HG02852 (cell line): ENCODE results near the gene OTOG.

Experiments used
- ATAC-seq: cut with Tn5 transposase; IDR thresholded peaks from one replicate; pipeline ENCODE4 v1.9.1; 2021; ENCODE audit warnings: mild to moderate bottlenecking, moderate library complexity; ENCODE audit not compliant: unreplicated experiment

The OTOG gene

DNA sequence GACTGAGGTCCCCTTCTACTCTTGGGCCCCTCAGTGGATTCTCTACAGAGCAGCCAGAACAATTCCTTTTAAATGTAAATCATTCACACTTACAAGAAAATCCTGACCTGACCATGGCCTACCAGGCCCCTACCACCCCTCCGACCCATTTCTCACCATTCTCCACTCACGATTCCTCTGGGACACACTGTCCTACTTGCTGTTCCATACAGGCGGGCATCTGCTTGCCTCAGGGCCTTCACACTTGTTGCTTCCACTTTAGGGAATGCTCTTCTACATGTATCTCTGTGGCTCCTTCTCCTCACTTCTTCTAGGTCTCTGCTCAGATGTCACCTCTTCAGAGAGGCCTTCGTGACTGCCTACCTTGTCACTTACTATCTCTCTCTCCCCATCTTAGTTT is 6.3 kb upstream of the OTOG start:
- ATAC-seq = no peak

DNA sequence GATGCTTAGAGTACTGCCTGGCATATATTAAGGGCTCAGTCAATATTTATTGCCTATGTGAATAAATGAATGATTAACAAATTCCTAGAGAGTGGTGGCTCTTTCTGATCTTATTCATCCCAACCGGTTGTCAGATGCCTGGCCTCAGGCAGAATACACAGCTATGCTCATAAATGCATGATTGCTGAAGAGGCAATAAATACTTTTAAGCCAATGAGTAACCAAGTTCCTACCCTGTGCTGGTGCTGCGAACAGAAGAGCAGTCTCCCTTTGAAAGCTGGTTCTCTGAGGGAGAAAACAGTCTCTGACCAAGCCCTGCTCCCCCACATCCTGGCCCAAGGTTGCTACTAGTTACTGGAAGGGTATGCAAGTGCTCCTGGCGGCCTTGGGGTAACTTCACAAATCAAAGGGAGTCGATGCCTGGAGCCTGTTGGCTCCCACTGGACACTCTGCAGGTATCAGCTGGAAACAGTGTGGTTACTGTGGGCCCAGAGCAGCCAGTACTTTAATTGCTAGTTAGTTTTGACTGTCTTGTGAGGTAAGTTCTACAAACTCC is 5.7 kb upstream of the OTOG start:
- ATAC-seq = no peak

DNA sequence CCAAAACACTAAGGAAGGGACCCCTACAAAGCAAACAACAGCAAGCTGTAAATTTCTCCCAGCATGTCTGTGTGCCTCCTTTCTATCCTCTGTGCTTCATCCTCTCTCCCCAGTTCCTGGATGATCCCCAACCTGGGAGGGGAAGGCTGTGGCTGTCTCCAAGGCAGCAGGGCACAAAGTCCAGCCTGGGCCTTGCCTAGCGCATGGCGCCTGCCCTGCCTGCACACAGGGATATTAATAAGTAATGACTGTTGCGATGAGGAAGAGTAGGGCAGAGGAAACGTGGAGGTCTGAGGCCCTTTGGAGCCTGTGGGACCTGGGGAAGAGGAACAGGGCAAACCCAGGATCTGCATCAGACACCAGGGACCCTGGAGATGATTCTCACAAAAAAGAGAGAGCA is 4.8 kb upstream of the OTOG start:
- ATAC-seq = no peak

DNA sequence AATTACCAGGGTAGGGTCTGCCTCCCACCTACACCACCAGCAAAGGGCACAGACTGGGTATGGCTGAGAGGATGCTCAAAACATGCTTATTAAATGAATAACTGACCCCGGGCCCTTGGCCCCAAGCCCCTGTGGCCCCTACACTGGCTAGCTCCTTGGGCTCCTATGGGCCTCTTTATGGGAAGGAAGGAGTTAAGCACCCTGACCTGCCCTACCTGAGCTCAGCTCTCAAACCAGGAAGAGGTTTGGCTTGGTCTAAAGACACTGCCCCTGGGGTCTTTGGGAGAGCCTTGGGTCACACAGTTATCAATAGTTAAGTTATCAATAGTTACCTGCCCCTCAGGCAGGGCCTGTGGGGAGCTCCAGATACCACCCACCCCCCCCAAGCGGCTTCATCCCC is 4.0 kb upstream of the OTOG start:
- ATAC-seq = no peak

DNA sequence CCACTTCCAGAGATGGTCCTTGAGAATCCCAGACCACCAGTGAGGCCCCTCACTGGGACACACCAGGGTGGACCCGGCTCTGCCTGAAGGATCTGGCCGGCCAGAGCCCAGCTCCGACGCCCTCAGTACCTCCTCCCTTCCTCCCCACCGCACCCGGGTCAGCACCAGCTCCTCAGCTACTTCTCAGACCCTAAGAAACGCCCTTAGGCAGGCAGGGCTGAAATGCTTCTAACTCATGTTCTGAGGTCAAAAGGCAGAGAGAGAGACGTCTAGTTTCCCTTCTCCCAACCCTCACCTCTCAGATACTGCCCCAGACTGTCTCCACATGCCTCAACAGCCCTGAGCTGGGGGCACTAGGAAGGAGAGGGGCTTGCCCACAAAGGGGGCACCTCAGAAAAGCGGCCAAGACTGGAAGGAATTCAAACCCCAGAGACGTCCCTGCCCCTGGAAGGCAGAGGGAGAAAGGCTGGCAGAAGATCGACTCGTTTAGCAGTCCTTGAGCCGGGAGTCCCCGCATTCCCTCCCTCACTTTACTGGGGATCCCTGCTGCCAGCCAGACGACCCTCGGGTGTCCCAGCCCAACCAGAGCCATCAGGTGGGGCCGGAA is 3.4 kb upstream of the OTOG start:
- ATAC-seq = no peak

DNA sequence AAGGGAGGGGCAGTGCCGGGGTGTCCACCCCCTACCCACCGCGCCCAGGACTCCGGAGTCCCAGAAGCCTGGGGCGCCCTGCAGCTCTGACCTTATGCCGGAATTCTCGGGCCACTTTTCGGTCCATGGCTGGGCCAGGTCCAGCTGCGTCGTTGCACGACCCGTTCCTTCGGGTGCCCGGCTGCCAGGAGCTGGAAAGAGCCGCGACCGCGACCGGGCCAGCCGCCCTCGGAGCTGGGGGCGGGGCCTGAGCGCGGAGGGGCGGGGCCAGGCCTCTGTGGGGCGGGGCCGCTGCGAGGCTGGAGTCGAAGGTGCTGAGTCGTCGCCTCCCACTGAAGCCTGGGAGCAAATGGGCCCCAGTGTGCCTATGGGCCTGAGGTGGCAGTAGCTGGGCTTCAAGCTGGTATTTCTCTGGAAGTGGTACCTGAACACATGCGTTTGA is 2.9 kb upstream of the OTOG start, which contains the start of gene USH1C:
Gene USH1C, minus strand, starts transcription at position 236 of the 442 bp plus-strand sequence. Its CDS starts 109 bp downstream, at position 127.
- ATAC-seq = no peak

DNA sequence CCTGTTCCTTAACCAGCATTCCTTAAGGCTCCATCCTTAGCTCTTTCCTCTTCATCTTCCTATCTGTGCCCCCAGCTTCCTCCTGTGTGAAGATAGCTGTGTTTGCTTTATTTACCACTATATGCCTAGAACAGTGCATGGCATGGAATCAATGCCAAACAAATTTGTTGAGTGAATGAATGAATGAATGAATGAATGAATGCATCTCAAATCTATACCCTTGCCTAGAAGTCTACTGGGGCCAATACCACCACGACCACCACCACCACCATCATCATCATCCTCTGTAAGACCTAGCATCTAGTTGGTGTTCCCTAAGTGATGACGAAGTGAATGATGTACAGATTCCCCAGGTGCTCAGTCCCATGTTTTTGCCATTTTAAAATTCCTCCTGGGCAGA is 819 bp upstream of the OTOG start:
- no peak for ATAC-seq

DNA sequence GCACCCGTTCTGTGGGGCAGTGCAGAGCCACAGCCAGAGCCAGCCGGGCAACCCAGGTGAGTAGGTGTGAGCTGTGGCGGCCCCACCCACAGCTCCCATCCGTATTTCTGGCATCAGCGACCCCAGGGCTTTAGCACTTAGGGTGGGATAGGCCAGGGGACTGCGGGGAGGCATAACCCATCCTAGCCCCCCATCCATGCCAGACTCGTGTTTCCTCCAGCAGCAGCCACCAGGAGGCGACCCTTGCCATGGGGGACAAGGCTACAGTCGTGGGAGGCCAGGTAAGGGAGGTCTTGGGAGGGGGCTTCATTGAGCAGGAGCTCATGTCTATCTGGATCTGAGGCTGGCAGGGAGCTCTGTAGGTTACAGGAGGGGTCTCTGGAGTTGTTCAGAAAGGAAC is 873 bp downstream of the OTOG start:
- no peak for ATAC-seq

DNA sequence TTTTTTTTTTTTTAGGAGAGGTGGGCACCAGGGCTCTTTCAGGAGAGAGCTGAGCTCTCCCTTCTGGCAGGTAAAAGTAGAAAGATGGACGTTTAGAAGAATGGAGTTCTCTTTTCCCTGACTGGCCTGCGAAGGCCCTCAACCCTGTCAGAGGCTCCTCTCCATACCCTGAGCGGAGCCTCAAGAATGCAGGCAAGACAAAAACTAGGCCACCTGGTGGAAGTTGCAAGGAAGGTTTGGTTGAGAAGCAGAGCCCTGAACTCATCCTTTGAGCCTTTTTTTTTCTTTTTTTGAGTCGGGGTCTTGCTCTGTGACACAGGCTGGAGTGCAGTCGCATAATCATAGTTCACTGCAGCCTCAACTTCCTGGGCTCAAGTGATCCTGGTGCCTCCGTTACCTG is 1.4 kb downstream of the OTOG start:
- no peak for ATAC-seq

DNA sequence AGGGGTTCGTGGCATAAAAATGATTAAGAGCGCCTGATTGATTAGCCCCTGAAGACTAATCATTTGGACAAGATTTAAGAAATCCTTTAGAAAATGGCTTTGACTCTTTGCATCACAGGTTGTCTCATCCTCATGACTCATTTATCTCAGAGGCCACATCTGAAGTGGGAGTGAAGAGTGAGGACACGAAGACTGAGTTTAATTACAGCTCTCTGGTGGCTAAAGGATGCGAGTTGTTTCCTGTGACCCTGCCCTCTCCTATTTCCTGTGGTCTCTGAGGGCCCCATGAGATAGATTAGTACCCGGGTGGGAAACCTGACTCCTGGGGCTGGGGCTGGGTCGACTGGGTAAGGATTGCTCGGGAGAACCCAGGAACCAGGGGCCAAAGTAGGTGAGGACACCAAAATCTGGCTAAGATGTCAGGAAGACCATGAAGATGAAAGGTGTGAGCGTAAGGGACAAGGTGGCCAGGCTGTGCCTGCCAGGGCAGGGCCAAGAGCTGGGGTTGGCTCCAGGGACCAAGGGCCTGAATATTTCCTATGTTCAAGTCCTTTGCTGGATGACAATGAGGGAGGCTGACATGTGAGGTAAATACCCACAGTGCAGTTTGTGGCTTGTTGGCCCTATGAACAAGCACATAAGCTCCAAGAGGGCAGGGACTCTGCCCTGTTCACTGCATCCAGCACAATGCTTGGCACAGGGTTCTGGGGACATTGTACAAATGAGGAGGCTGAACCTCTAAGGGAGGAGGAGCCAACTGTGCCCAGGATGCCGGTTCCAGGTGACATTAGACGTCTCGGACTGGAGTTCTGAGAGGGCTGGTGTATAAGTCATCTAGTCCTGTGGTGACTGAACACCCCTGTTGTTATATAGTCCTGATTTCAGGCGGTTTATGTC is 3.6 kb downstream of the OTOG start:
- no peak for ATAC-seq

DNA sequence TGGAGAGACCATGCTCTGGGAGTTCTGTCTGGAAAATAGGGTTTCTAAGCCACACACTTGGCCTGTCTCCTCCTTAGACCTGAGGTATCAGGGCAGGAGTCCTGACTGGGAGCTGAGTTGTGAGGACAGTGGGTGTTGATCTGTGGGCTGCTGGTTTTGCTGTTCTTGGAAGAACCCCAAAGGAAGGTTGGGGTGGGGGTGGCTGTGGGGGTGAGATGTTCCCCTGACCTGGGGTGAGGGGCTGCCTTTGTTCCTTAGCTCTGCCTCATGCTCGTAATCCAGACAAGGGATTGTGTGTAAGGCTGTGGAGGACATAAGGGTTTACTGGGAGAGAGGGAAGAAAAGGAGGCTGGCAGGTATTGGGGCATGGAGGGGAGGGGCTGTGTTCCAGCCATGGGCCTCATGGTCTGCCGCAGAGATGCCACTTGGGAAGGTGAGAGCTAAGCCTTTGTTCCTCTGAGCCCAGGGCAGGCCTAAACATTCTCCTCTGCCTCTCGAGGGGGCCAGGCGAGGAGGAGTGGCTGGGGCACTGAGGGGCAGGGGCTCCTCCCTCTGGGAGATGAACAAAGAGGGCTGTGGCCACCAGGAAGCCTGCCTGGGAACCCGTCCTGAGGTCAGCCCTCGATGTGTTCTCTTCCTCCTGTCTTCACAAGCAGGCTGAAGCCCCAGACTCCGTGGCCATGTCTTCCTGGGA is 4.4 kb downstream of the OTOG start:
- no peak for ATAC-seq

DNA sequence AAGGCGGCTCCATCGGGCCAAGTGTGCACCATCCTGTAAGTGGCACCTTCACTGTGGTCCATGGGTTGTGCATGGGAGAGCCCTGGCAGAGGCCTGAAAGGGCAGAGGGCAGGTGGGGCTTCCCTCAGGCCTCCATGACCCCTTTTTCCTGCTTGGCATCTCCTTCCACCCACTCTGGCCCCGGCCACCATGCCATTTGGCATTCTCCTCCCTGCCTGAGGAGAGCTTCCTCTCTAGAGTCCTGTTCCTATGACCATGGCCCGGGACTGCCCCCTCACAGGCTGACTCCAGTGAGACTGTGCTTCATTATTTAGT is 4.9 kb downstream of the OTOG start:
- no peak for ATAC-seq

DNA sequence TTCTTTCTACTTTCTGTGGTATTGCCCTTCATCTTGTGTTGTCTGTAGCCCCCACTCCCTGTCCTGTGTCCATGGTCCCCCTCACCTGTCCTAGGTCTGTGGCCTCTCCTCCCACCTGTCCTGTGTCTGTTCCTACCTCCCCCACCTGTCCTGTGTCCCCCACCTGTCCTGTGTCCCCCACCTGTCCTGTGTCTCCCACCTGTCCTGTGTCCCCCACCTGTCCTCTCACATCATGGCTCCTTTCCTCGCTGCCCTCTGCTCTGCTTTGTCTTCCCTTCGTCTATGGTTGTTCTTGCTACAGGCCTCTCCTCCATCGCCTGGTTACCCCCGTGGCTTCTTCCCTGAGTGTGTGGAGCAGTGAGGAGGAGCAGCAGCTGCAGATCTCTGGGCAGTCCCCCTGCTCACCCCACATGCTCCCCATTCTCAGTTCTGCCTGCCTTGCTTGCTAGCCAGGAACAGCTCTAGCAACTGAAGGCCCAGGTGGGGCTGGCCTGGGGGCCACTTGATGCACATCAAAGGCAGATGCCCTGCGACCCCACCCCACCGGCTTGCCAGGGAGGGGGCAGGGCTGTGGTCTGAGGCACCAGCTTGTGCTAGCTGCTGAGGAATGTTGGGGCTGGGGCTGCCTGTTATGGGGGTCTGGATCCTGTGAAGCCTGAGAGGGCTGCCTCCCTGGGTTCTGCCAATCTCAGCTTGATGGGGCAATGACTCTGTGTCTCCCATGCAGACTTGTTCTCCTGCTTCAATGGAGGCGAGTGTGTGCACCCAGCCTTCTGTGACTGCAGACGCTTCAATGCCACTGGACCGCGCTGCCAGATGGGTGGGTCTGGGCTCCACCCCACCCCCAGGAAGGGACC is 5.6 kb downstream of the OTOG start:
- no peak for ATAC-seq

DNA sequence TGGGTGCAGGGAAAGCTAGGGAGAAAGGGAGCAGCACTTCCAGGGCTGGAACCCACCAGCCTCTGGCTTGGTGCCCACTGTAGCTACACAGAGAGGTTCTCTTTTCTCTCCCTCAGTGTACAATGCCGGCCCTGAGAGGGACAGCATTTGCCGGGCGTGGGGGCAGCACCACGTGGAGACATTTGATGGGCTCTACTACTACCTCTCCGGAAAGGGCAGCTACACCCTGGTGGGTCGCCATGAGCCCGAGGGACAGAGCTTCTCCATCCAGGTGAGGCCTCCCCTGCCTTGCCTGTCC is 6.1 kb downstream of the OTOG start:
- ATAC-seq = no peak

DNA sequence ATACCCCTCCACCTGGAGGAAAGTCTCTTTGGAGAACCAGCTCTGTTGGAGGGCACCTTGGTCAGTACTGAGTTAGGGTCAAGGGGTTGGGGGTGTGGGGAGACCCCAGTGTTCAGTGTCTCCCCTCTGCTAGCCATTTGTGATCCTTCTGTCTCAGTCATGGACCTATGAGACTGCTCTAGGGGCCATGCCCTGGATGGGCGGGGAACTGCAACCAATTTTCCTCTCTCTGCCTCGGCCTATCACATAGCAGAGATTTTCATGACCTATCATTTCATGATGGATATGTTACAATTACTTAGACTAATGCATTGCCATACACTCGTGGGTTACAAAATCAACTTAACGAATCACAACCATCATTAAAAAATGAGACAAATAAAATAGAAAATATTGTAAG is 7.4 kb downstream of the OTOG start:
- no peak for ATAC-seq

DNA sequence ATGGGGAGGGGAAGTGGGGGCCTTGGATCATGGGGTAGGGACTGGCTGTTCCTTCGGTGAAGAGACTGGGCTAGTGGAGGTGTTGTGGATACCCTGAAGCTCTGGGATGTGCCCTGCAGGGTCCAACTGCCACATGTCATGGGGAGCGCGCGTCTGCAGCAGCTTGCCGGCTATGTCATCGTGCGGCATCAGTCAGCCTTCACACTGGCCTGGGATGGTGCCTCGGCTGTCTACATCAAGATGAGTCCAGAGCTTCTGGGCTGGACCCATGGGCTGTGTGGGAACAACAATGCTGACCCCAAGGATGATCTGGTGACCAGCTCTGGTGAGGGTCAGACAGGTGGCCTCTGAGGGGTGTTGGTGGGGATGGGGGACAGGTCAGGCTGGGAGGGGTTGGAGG is 9.9 kb downstream of the OTOG start:
- ATAC-seq = no peak

DNA sequence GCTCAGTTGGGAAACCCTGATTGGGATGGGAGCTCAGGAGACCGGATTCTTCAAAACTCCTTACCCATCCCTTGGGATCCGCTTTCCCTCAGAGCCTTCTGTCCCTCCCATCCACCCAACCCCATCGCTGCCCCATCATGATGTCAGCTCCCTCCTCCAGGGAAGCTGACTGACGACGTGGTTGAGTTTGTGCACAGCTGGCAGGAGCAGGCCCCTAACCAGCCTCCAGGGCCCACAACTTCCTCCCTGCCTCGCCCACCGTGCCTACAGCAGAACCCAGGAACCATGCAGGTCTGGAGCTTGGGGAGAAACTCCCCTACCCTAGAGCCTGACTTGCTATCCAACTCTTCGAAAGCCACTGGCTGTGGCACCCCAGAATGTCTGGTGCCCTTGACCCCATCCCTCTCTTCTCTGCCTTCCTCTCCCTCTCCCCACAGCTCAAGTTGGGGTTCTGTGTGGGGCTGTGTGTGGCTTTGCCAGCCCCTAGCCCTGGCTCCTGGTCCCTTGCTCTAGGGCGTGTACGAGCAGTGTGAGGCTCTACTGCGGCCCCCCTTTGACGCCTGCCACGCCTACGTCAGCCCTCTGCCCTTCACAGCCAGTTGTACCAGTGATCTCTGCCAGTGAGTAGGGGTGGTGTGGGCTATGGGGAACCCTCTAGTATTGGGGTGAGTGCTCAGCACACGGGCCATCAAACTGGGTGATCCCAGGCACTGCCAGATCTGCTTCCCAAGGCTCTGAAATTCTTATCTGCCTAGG is 11.1 kb downstream of the OTOG start:
- no peak for ATAC-seq

DNA sequence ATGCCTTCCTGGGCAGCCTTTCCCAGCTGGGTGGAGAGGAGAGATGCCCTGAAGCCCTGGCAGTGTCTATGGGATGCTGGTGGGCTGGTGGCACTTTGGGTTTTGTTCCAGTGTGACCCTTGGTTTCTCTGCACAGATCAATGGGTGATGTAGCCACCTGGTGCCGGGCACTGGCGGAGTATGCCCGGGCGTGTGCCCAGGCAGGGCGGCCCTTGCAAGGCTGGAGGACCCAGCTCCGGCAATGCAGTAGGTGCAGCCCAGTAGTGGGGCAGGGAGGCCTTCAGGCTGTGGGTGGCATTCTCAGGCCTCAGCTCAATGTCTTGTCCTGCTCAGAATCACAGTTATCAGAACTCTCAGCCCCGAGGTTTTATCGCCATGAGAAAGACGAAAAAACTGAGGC is 11.9 kb downstream of the OTOG start:
- ATAC-seq = no peak

DNA sequence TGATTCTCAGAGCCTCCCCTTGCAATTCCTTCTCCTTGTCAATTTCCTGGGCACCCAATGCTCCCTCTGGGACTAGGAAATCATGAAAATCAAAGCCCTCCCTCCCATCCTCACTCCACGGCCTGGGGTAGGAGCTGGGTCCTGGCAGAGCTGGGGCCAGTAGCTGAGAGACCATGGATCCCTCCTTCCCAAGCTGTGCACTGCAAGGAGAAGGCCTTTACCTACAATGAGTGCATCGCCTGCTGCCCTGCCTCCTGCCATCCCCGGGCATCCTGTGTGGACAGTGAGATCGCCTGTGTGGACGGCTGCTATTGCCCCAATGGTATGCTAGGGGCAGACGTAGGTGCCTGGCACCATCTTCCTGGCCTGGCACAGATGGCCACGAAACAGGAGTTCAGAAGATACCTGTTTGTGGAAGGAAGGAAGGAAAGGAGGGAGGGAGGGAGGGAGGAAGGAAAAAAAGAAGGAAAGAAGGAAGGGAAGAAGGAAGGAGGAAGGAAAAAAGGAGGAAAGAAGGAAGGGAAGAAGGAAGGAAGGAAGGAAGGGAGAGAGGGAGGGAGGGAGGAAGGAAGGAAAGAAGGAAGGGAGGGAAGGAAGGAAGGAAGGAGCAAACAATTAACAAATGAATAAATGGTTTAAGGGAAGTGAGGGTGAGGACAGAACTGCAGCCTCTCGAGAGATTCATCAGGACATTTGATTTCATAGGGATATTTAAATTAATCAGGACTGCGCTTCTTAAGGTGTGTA is 12.5 kb downstream of the OTOG start:
- no peak for ATAC-seq
